ENCODE measurements around the gene KCNT1. TPM values are rescaled to one million over a fixed set of nuclear protein-coding genes. Genes with fewer than 3 reads are reported as not detected.
A peak's percentile ranks its signal among the peaks of the same experiment; 100 is the strongest.

The KCNT1 gene
- polyA plus RNA-seq (not detected in 3 replicates), polyA minus RNA-seq (not detected in 3 replicates)
- polyA plus RNA-seq (2011; ENCODE audit: low read depth): not detected
- polyA plus RNA-seq (2011; cell fraction: cytosol; rRNA removed): not detected in 2 replicates
- polyA plus RNA-seq (2011; cell fraction: nucleus; rRNA removed): not detected in 2 replicates
- polyA plus RNA-seq (2012; ENCODE audit: low replicate concordance): 0.31 TPM in 1 of 2 replicates, not detected in the other
- polyA minus RNA-seq (2011; cell fraction: cytosol; rRNA and poly(A)+ RNA removed): not detected
- polyA minus RNA-seq (2011; cell fraction: nucleus; rRNA and poly(A)+ RNA removed): not detected in 2 replicates

DNA sequence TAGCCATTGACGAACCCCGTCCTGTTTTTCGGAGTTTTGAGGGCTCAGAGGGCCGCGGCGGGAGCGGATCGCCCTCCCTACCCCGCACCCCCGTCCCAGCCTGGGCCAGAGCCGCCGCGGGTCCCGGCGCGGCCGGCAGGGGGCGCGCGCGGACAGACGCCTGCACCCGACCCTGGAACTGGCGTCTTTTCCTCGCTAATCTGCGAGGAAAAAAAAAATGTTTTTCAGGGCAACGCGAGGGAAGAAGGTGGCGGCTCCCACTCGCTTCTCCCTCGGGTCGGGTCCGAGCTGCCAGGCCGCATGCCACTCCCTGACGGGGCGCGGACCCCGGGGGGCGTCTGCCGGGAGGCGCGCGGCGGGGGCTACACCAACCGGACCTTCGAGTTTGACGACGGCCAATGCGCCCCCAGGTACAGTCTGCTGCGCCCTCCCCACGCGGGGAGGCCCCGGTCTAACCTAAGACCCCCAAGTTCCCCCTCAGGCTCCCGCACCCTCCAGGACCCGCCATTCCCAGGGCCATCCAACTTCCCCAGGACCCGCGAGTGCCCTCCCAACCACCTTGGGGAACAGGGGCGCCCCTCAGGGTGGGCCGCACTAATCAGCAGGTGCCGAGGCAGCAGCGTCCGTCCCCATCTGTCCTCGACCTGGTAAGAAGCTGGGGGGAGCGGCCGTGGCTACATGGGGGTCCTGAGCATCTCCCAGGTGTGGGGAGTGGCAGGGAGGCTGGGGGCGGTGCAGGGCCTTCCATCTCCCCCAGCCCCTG lies at the start of gene KCNT1:
KCNT1 (plus strand) TSS at position 227 of the 763 bp plus-strand sequence; CDS start at position 301, 74 bp downstream.
- H3K4me1 ChIP-seq (ENCODE audit: control insufficient read depth, extremely low read depth, insufficient read depth, low read length): no peaks in the 10 kb centered on the region
- H3K79me2 ChIP-seq (ENCODE audit: control insufficient read depth, insufficient read depth, low read length): no peaks in the 10 kb centered on the region
- no peak within 1 kb of the TSS for H2AFZ ChIP-seq (ENCODE audit: control insufficient read depth, low read length)
- TF ChIP-seq, protein P1, sequence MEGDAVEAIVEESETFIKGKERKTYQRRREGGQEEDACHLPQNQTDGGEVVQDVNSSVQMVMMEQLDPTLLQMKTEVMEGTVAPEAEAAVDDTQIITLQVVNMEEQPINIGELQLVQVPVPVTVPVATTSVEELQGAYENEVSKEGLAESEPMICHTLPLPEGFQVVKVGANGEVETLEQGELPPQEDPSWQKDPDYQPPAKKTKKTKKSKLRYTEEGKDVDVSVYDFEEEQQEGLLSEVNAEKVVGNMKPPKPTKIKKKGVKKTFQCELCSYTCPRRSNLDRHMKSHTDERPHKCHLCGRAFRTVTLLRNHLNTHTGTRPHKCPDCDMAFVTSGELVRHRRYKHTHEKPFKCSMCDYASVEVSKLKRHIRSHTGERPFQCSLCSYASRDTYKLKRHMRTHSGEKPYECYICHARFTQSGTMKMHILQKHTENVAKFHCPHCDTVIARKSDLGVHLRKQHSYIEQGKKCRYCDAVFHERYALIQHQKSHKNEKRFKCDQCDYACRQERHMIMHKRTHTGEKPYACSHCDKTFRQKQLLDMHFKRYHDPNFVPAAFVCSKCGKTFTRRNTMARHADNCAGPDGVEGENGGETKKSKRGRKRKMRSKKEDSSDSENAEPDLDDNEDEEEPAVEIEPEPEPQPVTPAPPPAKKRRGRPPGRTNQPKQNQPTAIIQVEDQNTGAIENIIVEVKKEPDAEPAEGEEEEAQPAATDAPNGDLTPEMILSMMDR (optimal IDR thresholded peaks at IDR 0.05 in 1 of 3, IDR thresholded peaks at IDR 0.05 in 1 of 3, conservative IDR thresholded peaks at IDR 0.05 in 1 of 3; ENCODE audit: extremely low read depth in 1 of 3, insufficient read depth in 2 of 3, low read length in 3 of 3): peak; percentile 64 to 75 (median 70)
- TF ChIP-seq EZH2 (IDR thresholded peaks at IDR 0.05; ENCODE audit: low read length): no peak
- no peaks in the 10 kb centered on the region for H3K9me3 ChIP-seq (ENCODE audit: control insufficient read depth, low read depth, low read length)
- peaks cover 36% of the 10 kb centered on the region for H3K27me3 ChIP-seq (ENCODE audit: control insufficient read depth, extremely low read depth, insufficient read depth, low read length)
- no peak within 1 kb of the TSS for H3K4me3 ChIP-seq (ENCODE audit: control insufficient read depth in 2 of 3, extremely low read depth in 1 of 3, insufficient read depth in 2 of 3, low read depth in 1 of 3, low read length in 3 of 3)
- peak within 1 kb of the TSS; percentile 45 for H3K4me2 ChIP-seq (ENCODE audit: control insufficient read depth, extremely low read depth, insufficient read depth, low read depth, low read length)
- dilution Hi-C loops (cut with MboI; ENCODE audit: extremely low pct_ligation_motif_present, low sequenced_read_pairs): no loop called here
- no peak within 1 kb of the TSS for H3K9ac ChIP-seq (ENCODE audit: control insufficient read depth, extremely low read depth, insufficient read depth, low read length)
- no peaks in the 10 kb centered on the region for H3K9me1 ChIP-seq (ENCODE audit: control insufficient read depth, extremely low read depth, insufficient read depth, low read length)
- DNase-seq (ENCODE audit: low read depth, low spot score) (peak; percentile 4), FAIRE-seq (no peak)
- peaks cover 3% of the 10 kb centered on the region for H4K20me1 ChIP-seq (ENCODE audit: control insufficient read depth, extremely low read depth, insufficient read depth, low read length)
- H3K36me3 ChIP-seq (ENCODE audit: control insufficient read depth in 2 of 2, extremely low read depth in 1 of 2, insufficient read depth in 2 of 2, low read length in 2 of 2): no peaks in the 10 kb centered on the region
- H3K27ac ChIP-seq (ENCODE audit: control insufficient read depth, insufficient read depth, low read length): no peak within 1 kb of the TSS

DNA sequence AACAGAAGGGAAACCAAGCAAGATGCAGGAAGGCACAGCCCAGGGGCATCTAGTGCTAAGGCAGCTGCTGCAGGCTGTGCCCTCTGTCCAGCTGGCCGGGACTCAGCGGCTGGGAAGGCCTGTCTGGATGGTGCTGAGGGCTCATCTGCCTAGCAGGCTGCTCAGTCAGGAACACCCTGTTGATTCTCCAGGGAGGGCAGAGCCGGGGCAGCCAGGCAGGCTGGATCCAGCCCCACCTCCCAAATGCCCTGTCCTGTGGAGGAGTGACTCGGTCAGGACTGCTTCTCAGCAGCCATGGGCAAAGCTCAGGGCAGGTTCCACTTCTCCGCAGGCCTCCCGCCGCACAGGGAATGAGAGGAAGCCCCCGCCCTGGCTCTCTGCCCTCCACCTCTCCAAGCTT lies 46.7 kb upstream of the KCNT1 start:
- H3K79me2 ChIP-seq (ENCODE audit: control insufficient read depth, insufficient read depth, low read length): no peaks in the 10 kb centered on the region
- no peak overlapping the region for H2AFZ ChIP-seq (ENCODE audit: control insufficient read depth, low read length)
- H3K4me1 ChIP-seq (ENCODE audit: control insufficient read depth, extremely low read depth, insufficient read depth, low read length): no peaks in the 10 kb centered on the region
- no peak overlapping the region for H3K4me2 ChIP-seq (ENCODE audit: control insufficient read depth, extremely low read depth, insufficient read depth, low read depth, low read length)
- no peak for FAIRE-seq
- H3K27ac ChIP-seq (ENCODE audit: control insufficient read depth, insufficient read depth, low read length): no peak overlapping the region
- H3K9me1 ChIP-seq (ENCODE audit: control insufficient read depth, extremely low read depth, insufficient read depth, low read length): no peaks in the 10 kb centered on the region
- no peaks in the 10 kb centered on the region for H3K27me3 ChIP-seq (ENCODE audit: control insufficient read depth, extremely low read depth, insufficient read depth, low read length)
- DNase-seq (ENCODE audit: low read depth, low spot score): no peak
- peaks cover 3% of the 10 kb centered on the region for H3K9me3 ChIP-seq (ENCODE audit: control insufficient read depth, low read depth, low read length)
- no peaks in the 10 kb centered on the region for H3K36me3 ChIP-seq (ENCODE audit: control insufficient read depth in 2 of 2, extremely low read depth in 1 of 2, insufficient read depth in 2 of 2, low read length in 2 of 2)
- no peak overlapping the region for H3K9ac ChIP-seq (ENCODE audit: control insufficient read depth, extremely low read depth, insufficient read depth, low read length)
- H4K20me1 ChIP-seq (ENCODE audit: control insufficient read depth, extremely low read depth, insufficient read depth, low read length): no peaks in the 10 kb centered on the region
- TF ChIP-seq EZH2 (IDR thresholded peaks at IDR 0.05; ENCODE audit: low read length): no peak
- TF ChIP-seq, protein P1 (optimal IDR thresholded peaks at IDR 0.05 in 1 of 3, IDR thresholded peaks at IDR 0.05 in 1 of 3, conservative IDR thresholded peaks at IDR 0.05 in 1 of 3; ENCODE audit: extremely low read depth in 1 of 3, insufficient read depth in 2 of 3, low read length in 3 of 3): no peak
- dilution Hi-C loops (cut with MboI; ENCODE audit: extremely low pct_ligation_motif_present, low sequenced_read_pairs): no loop called here
- H3K4me3 ChIP-seq (ENCODE audit: control insufficient read depth in 2 of 3, extremely low read depth in 1 of 3, insufficient read depth in 2 of 3, low read depth in 1 of 3, low read length in 3 of 3): no peak overlapping the region

Measured in keratinocyte (primary cell).